ENCODE measurements around the gene SPACA4.
"Not testable (repeated sequence)": the region's sequence is repeated elsewhere in the genome, so short reads cannot be mapped to it uniquely, and the experiment has no call there.

Gene SPACA4

DNA sequence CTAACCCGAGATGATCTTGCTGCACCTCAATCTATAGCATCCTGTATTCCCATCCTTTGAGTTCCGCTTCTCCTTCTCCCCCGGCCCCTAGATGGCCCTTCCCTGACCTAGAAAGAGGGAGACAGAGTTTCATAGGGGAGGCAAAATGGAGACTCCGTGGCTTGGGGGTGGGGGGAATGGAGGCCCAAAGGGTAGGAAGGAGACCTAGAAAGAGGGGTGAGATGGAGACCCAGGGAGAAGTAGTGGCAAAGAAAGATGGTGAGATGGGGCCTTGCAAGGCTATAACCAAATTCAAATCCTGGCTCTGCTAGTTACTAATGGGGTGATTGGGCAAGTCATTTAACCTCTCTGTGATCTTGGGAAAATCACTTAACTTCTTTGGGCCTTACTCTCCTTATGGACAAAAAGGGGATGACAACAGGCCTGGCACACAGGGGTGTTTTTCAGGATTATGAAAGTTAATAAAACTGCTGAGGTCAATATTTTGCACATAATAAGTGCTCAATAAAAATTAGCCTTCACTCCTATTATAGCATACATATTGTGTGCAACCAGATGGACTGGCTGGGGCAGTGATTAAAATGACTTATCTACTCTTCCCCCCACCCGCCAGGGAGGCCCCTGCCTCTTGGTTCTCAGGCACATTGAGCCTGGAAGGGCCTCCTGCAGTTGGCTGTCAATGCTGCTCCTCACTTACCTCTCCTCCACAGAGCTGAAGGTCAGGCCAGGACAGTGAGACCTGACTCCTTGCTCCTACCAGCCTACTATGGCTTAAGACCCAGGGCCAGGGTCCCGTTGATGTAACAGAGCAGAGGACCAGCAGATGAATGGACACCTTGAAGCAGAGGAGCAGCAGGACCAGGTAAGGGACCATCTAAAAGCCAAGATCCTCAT lies 13.4 kb downstream of the SPACA4 start:
- no peak for DNase-seq

GRCh38 chr19:48623556-48624066 lies 17.1 kb downstream of the SPACA4 start:
- DNase-seq, result no peak

DNA sequence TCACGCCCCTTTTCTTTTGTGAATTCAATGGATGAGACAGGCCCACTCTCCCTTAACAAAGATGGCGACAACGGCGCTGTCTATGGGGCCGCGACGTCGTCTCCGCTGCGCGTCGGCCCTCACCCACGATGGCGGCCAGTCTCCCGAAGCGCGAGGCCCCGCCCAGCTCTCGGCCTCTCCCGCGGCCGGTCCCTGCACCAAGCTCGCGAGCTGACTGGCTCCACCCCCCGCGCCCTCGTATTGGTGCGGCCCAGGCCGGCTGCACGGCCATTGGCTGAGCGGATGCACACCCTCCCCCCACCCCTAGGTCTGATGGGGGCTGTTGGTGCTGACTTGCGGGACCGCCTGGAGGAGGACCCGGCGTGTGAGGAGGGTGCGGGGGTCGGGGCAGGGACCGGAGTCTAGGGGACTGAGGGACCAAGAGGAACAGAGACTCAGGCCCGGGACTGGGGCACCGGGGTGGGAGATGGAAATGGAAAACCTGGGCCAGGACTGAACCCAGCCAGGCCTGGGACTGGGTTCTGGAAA lies 17.6 kb downstream of the SPACA4 start:
- no peak for DNase-seq

GRCh38 chr19:48624791-48625723 lies 18.5 kb downstream of the SPACA4 start:
- DNase-seq, result no peak

GRCh38 chr19:48625891-48626327 lies 19.4 kb downstream of the SPACA4 start:
- DNase-seq, result no peak

DNA sequence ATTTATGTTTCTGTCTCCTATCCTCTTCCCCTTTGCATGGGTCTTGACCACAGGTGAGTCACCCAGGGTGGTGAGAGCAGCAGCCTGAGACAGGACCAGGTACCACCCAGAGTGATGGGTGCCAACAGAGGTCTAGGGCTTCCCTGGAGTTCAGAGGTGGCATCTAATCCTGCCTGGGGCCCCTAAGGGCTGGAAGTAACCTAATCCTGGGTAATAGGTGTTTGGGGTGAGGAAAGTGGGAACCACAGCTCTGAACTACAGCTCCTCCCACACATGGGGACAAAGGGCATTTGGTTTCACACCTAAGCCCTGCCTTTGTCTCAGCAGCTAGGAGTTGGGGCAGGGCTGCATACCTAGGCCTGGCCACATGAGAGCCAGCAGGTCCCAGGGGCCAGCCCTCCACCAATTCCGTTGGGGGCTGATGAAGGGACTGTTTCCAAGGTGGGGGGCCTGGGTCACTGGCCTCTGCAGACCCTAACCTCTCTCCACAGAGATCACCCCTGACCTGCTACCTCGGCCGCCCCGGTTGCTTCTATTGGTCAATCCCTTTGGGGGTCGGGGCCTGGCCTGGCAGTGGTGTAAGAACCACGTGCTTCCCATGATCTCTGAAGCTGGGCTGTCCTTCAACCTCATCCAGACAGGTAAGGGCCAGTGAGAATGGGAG lies 20.8 kb downstream of the SPACA4 start:
- no peak for DNase-seq

GRCh38 chr19:48627865-48628314 lies 21.3 kb downstream of the SPACA4 start:
- DNase-seq, result no peak

- no peak for DNase-seq
Observed at GRCh38 chr19:48628486-48629296, 22.1 kb downstream of the SPACA4 start.

- no peak for DNase-seq
Observed at GRCh38 chr19:48629297-48629598, 22.7 kb downstream of the SPACA4 start.

DNA sequence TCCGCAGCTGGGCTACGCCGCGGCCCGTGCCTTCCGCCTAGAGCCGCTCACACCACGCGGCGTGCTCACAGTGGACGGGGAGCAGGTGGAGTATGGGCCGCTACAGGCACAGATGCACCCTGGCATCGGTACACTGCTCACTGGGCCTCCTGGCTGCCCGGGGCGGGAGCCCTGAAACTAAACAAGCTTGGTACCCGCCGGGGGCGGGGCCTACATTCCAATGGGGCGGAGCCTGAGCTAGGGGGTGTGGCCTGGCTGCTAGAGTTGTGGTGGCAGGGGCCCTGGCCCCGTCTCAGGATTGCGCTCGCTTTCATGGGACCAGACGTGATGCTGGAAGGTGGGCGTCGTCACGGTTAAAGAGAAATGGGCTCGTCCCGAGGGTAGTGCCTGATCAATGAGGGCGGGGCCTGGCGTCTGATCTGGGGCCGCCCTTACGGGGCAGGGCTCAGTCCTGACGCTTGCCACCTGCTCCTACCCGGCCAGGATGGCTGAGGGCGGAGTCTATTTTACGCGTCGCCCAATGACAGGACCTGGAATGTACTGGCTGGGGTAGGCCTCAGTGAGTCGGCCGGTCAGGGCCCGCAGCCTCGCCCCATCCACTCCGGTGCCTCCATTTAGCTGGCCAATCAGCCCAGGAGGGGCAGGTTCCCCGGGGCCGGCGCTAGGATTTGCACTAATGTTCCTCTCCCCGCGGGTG lies 23.2 kb downstream of the SPACA4 start:
- no peak for DNase-seq

GRCh38 chr19:48630296-48631063 lies 23.9 kb downstream of the SPACA4 start:
- DNase-seq, result no peak

DNA sequence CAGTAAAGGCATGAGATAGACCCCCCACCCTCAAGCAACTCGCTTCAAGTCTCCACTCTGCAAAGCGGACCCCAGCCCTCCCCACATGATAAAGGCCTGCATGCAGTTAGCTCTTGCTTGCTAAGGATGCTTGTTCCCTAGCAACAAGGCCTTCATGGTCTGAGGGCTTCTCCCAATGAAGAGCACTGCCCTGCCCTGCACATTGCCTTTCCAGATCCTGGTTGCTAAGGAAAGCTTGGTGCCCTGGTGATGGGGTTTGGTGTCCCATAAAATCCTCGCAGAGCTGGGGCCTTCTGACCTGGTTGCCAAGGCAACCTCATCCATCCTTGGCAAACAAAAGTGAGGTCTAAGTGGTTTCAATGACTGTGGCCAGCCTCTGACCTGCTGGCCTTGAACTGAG lies 24.7 kb downstream of the SPACA4 start:
- no peak for DNase-seq

GRCh38 chr19:48632286-48632685 lies 25.7 kb downstream of the SPACA4 start:
- DNase-seq, result not testable (repeated sequence)

DNA sequence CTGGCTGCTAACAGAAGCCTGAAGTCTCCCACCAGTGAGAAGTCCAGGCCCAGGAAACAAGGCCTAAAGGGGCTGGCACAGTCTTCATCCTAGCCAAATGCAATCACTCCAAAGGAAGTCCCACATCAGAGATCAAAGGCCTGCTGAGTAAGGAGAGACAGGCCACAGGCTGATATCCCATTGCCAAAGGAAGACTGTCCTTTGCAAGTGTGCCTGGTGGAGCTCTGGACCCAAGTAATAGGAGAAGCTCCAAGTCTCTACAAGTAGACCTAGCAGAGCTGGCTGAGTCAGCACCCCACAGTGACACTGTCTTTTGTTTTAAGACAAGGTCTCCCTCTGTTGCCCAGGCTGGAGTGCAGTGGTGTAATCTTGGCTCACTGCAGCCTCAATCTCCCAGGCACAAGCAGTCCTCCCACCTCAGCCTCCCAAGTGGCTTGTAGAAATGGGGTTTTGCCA lies 26.2 kb downstream of the SPACA4 start:
- no peak for DNase-seq

DNA sequence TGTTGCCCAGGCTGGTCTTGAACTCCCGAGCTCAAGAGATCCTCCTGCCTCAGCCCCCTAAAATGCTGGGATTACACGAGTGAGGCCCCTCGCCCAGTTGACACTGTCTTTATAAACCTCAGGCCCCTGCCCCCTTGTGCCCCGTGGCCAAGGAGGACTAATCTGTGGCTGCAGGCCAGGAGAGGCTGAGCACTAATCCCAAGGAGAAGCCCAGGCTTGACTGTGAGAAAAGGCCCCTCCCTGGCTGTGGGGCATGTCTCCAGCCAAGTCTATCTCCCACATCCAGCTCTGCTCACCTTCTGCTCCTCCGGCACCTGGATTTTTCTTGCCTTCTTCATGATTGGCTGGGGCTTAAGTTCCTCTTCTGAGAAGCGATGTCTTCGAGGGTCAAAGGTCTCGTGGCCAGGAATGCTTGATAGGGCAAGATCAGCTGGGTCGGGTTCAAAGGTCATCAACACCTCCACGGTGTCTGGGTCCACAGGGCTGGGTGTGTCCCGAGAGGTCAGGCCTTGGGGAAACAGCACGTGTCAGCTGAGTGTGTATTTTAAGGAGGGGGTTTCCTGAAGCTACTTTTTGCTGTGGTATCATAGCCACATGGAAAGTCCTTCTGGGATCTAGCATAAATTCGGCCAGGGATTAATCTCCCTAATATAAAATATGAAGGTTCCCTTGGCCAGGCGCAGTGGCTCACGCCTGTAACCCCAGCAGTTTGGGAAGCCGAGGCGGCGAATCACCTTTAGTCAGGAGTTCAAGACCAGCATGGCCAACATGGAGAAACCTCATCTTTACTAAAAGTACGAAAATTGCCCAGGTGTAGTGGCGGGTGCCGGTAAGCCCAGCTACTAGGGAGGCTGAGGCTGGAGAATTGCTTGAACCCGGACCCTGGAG lies 26.9 kb downstream of the SPACA4 start:
- no peak for DNase-seq

DNA sequence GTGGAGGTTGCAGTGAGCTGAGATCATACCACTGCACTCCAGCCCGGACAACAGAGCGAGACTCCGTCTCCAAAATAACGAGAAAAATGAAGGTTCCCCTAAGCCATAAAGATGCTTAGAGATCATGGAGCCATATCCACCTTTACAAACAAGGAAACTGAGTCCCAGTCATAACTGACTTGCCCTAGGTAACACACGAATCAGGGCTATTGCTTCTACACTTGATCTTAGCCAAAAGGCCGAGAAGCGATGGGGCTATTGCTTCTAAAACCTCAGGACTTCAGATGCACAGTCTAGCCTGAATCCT lies 27.4 kb downstream of the SPACA4 start:
- DNase-seq, result no peak

GRCh38 chr19:48634424-48635262 lies 28.1 kb downstream of the SPACA4 start:
- DNase-seq, result peak; percentile 89

DNA sequence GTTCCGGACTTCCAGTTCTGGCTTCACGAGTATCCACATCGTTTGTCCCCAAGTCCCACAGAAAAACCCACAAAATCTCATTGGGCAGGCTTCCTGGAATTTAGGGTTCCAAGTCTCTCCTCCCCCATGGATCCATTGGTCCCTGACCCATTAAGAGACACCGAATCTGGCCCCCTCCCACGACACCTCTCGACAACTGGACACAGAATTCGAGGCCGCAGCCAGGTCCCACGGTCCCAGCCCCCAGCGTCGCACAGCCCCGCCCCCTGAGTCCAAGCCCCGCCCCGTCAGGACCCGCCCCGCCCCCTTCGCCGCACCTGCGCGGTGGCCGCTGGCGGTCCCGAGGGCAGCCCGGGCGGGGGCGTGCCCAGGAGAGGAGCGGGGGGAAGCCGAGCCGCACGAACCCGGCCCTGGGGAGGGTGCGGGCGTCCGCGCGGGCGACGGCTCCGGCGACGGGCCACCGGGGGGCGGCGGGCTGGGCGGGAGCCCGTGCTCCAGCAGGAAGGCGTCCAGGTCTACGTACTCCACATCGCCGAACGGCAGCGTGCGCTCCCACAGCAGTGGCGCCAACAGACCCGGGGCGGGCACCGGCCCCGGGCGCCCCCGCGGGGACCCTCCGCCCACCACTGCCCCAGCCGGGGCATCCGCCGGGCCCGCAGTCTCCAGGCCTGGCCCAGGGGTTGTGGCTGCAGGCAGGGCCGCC lies 28.9 kb downstream of the SPACA4 start:
- DNase-seq, result peak; percentile 70
